Type B pancreatic cell (in vitro differentiated cells): ENCODE results near the gene MKS1. TPM values are rescaled to one million over a fixed set of nuclear protein-coding genes. Genes with fewer than 3 reads are reported as not detected.

Experiments used
- DNase-seq: peaks from one replicate; pipeline ENCODE4 v3.0.0; 2021; ENCODE audit warnings: mixed read lengths; ENCODE audit not compliant: unreplicated experiment; ENCODE audit errors: extremely low spot score
- H3K27ac Mint-ChIP-seq: 2 replicates; pipeline ENCODE4 v1.8.0; 2021; ENCODE audit warnings: mild to moderate bottlenecking, mixed read lengths
- H3K27me3 Mint-ChIP-seq: 2 replicates; pipeline ENCODE4 v1.8.0; 2021; ENCODE audit warnings: mixed read lengths
- H3K36me3 Mint-ChIP-seq: 2 replicates; pipeline ENCODE4 v1.8.0; 2021; ENCODE audit warnings: mixed read lengths
- H3K4me1 Mint-ChIP-seq: one replicate; pipeline ENCODE4 v1.8.0; 2021; ENCODE audit warnings: mixed read lengths; ENCODE audit not compliant: unreplicated experiment
- H3K4me3 Mint-ChIP-seq: 2 replicates; pipeline ENCODE4 v1.8.0; 2021; ENCODE audit warnings: mild to moderate bottlenecking, mixed read lengths
- H3K9me3 Mint-ChIP-seq: 2 replicates; pipeline ENCODE4 v1.8.0; 2021; ENCODE audit warnings: mixed read lengths
- total RNA-seq: library from RNA; stranded (reverse); gene quantifications from 2 replicates; pipeline ENCODE4 v1.2.1, GENCODE V29; 2021; ENCODE audit warnings: low replicate concordance
- TF ChIP-seq, protein P1 (sequence below): fragments of 200-600 bp; sonication (generic); conservative IDR thresholded peaks from 2 replicates; pipeline ENCODE4 v1.5.0; 2021; ENCODE audit warnings: antibody characterized with exemption, mild to moderate bottlenecking

The MKS1 gene
- total RNA-seq, 1 donor from 2014 or later, result 33.2 TPM

DNA sequence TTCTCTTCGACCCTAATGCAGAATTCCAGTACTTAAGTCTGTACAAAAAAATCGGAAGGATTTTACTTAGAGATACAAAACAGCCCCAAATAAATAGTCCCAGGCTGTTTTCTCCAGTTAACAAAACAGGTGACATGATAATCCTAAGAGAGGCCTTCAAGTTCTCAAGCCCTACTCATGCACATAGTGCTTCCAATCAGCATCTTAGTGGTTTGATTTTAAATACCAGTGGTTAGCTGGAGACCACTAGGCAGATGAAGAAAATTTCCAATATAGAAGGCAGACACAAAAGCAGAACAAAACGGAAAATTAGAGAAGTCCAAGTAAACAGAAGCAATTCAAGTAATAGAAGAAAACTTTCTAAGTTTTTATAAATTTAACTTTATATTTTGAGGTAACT lies 57.5 kb downstream of the MKS1 start:
- Mint-ChIP-seq H3K36me3 (no peaks in the 10 kb centered on the region), H3K9me3 (no peaks in the 10 kb centered on the region), H3K4me1 (peaks cover 6% of the 10 kb centered on the region), H3K4me3 (no peak overlapping the region), H3K27me3 (peaks cover 94% of the 10 kb centered on the region), H3K27ac (no peak overlapping the region)
- TF ChIP-seq, protein P1, sequence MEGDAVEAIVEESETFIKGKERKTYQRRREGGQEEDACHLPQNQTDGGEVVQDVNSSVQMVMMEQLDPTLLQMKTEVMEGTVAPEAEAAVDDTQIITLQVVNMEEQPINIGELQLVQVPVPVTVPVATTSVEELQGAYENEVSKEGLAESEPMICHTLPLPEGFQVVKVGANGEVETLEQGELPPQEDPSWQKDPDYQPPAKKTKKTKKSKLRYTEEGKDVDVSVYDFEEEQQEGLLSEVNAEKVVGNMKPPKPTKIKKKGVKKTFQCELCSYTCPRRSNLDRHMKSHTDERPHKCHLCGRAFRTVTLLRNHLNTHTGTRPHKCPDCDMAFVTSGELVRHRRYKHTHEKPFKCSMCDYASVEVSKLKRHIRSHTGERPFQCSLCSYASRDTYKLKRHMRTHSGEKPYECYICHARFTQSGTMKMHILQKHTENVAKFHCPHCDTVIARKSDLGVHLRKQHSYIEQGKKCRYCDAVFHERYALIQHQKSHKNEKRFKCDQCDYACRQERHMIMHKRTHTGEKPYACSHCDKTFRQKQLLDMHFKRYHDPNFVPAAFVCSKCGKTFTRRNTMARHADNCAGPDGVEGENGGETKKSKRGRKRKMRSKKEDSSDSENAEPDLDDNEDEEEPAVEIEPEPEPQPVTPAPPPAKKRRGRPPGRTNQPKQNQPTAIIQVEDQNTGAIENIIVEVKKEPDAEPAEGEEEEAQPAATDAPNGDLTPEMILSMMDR, result no peak
- DNase-seq, result no peak

DNA sequence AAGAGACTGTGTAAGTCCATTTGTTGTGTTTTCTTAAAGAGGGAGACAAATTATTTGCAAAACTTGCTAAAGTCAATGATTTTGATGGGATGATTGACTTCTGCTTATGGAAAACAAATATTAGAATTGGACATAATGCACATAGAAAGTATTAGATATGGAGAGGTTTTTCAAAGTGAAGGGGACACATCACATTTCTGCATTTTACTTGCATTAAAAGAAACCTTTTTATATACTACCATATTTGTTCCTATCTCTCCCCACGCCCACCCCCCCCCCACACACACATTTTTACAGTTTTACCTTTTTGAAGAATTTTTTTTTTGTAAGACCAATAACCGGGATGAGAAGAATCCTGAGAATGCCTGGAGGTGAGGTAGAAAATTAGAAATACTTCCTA lies 60.9 kb downstream of the MKS1 start:
- Mint-ChIP-seq H3K27me3 (peaks cover 95% of the 10 kb centered on the region), H3K27ac (no peak overlapping the region), H3K4me1 (peaks cover 6% of the 10 kb centered on the region), H3K36me3 (no peaks in the 10 kb centered on the region), H3K9me3 (no peaks in the 10 kb centered on the region), H3K4me3 (no peak overlapping the region)
- TF ChIP-seq, protein P1, result no peak
- no peak for DNase-seq

DNA sequence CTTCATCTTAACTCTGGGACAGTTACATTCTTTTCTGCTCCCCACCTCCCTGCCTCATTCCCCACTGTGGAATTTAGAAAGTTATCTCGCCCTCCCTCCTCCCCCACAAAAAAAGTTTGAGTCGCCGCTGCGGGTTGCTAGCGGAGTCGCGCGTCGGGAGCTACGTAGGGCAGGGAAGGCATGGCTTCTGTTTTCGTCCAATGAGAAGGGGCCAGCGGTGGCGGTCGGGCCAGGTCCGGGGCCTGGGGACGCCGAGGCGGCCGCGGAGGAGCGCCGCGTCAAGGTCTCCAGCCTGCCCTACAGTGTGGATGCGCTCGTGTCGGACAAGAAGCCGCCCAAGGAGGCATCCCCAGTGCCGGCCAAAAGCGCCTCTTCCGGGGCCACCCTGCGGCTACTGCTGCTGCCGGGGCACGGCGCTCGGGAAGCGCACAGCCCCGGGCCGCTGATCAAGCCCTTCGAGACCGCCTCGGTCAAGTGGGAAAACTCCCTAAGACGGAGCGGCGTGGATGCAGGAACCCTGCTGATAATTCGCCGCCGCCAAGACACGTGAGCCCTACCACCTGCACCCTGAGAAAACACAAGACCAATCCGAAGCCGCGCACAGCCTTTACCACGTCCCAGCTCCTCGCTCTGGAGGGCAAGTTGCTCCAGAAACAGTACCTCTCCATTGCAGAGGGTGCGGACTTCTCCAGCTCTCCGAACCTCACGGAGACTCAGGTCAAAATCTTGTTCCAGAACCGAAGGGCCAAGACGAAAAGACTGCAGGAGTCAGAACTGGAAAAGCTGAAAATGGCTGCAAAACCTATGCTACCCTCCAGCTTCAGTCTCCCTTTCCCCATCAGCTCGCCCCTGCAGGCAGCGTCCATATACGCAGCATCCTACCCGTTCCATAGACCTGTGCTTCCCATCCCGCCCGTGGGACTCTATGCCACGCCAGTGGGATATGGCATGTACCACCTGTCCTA lies 61.9 kb downstream of the MKS1 start:
- no peak overlapping the region for H3K27ac Mint-ChIP-seq
- no peaks in the 10 kb centered on the region for H3K36me3 Mint-ChIP-seq
- no peaks in the 10 kb centered on the region for H3K9me3 Mint-ChIP-seq
- TF ChIP-seq, protein P1, result peak; percentile 48
- H3K4me1 Mint-ChIP-seq, result peaks cover 6% of the 10 kb centered on the region
- no peak for DNase-seq
- H3K27me3 Mint-ChIP-seq, result peaks cover 96% of the 10 kb centered on the region
- H3K4me3 Mint-ChIP-seq, result peak overlapping the region; percentile 87

Other genes with a start within 250 kb of the MKS1 start
- gene VEZF1, start 231.0 kb downstream of the MKS1 start, total RNA-seq, result 53.3 and 73.2 TPM in 2 replicates
- 200 and 306 TPM in 2 replicates for gene SRSF1, start 212.0 kb downstream of the MKS1 start, total RNA-seq
- gene DYNLL2, start 135.8 kb downstream of the MKS1 start, total RNA-seq, result 41.6 and 42.5 TPM in 2 replicates
- not detected in 2 replicates for gene OR4D1, start 70.9 kb downstream of the MKS1 start, total RNA-seq
- gene OR4D2, start 52.3 kb downstream of the MKS1 start, total RNA-seq, result not detected in 2 replicates
- not detected in 2 replicates for gene EPX, start 26.5 kb downstream of the MKS1 start, total RNA-seq
- gene LPO, start 19.3 kb upstream of the MKS1 start, total RNA-seq, result not detected in 2 replicates
- not detected in 2 replicates for gene MPO, start 61.7 kb upstream of the MKS1 start, total RNA-seq
- gene TSPOAP1, start 109.5 kb upstream of the MKS1 start, total RNA-seq, result 9.7 and 18.4 TPM in 2 replicates
- 75.7 and 82.9 TPM in 2 replicates for gene SUPT4H1, start 132.9 kb upstream of the MKS1 start, total RNA-seq
- gene RNF43, start 198.3 kb upstream of the MKS1 start, total RNA-seq, result 14.0 and 21.8 TPM in 2 replicates